Upper lobe of right lung (tissue), 1 donor: ENCODE data around the gene ENKD1. TPM values are rescaled to one million over a fixed set of nuclear protein-coding genes. Genes with fewer than 3 reads are reported as not detected.

Source experiments
- ATAC-seq: fragments of 200-7000 bp; cut with Tn5 transposase; one replicate; pipeline ENCODE4 v1.9.1; 2020; ENCODE audit warnings: mild to moderate bottlenecking, moderate library complexity
- DNase-seq: peaks from one replicate; pipeline ENCODE4 v3.0.0-alpha.2; 2020
- H3K27ac ChIP-seq: fragments of 200-600 bp; one replicate; pipeline ENCODE4 v1.8.0; 2022
- H3K27me3 ChIP-seq: fragments of 200-600 bp; one replicate; pipeline ENCODE4 v1.8.0; 2022; ENCODE audit warnings: mild to moderate bottlenecking
- H3K36me3 ChIP-seq: fragments of 200-600 bp; one replicate; pipeline ENCODE4 v1.8.0; 2022
- H3K4me1 ChIP-seq: fragments of 200-600 bp; one replicate; pipeline ENCODE4 v1.8.0; 2022
- H3K4me3 ChIP-seq: fragments of 200-600 bp; one replicate; pipeline ENCODE4 v1.8.0; 2022; ENCODE audit warnings: mild to moderate bottlenecking
- H3K9me3 ChIP-seq: fragments of 200-600 bp; one replicate; pipeline ENCODE4 v1.8.0; 2022
- intact Hi-C: fragments of 100-400 bp; cut with DNase I; formaldehyde crosslinking; loops from one replicate; pipeline ENCODE4 v1.11.0; 2022
- total RNA-seq: library from RNA; stranded (reverse); fragmentation: NEBNext Ultra II Directional; extraction: Animal tissue kit (Norgen Biotek cat#: 25700); gene quantifications from one replicate; pipeline ENCODE4 v1.2.1, GENCODE V29; 2021
- TF ChIP-seq, protein P1 (sequence below): fragments of 200-600 bp; IDR thresholded peaks from one replicate; pipeline ENCODE4 v1.8.0; 2022; ENCODE audit warnings: antibody characterized with exemption
- donor health status: DM: no; HTN: yes; CAD: no; lungs with severe emphysema.

The ENKD1 gene
- total RNA-seq, 1 donor from 2014 or later: 14.5 TPM

DNA sequence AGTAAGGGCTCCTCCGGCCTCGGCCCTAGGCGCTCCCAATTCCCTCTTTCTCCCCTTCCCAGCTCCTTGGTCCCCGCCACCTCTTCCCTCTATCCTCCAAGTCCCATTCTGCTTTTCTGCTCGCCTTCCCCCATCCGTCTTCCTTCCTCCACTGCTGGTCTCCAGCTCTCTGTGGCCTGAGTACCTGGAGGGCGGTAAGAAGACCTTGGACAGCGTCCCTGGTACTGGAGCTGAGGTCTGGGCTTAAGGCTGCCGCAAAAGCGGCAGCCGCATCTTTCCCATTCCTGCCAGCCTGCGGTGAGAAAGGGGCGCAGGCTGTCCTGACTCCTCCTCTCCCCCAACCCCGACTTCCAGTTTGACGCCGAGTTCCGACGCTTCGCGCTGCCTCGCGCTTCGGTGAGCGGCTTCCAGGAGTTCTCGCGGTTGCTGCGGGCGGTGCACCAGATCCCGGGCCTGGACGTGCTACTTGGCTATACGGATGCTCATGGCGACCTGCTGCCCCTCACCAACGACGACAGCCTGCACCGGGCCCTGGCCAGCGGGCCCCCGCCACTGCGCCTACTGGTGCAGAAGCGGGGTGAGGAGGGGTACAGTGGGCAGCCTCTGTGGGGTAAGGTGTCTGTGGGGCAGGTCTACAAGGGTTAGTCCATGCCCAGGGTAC is 5.3 kb downstream of the ENKD1 start:
- Histone ChIP-seq H3K36me3 (peaks cover 4% of the 10 kb centered on the region), H3K27ac (peak overlapping the region; percentile 63), H3K4me3 (peak overlapping the region; percentile 81), H3K9me3 (no peaks in the 10 kb centered on the region), H3K27me3 (no peaks in the 10 kb centered on the region), H3K4me1 (peaks cover 21% of the 10 kb centered on the region)
- intact Hi-C loops: loop anchor here (10.0 kb wide), 1 partner anchor 96 kb away; the partner anchor contains the start of gene CTCF
- no peak for DNase-seq
- peak; percentile 0 for ATAC-seq
- TF ChIP-seq, protein P1, sequence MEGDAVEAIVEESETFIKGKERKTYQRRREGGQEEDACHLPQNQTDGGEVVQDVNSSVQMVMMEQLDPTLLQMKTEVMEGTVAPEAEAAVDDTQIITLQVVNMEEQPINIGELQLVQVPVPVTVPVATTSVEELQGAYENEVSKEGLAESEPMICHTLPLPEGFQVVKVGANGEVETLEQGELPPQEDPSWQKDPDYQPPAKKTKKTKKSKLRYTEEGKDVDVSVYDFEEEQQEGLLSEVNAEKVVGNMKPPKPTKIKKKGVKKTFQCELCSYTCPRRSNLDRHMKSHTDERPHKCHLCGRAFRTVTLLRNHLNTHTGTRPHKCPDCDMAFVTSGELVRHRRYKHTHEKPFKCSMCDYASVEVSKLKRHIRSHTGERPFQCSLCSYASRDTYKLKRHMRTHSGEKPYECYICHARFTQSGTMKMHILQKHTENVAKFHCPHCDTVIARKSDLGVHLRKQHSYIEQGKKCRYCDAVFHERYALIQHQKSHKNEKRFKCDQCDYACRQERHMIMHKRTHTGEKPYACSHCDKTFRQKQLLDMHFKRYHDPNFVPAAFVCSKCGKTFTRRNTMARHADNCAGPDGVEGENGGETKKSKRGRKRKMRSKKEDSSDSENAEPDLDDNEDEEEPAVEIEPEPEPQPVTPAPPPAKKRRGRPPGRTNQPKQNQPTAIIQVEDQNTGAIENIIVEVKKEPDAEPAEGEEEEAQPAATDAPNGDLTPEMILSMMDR: no peak

DNA sequence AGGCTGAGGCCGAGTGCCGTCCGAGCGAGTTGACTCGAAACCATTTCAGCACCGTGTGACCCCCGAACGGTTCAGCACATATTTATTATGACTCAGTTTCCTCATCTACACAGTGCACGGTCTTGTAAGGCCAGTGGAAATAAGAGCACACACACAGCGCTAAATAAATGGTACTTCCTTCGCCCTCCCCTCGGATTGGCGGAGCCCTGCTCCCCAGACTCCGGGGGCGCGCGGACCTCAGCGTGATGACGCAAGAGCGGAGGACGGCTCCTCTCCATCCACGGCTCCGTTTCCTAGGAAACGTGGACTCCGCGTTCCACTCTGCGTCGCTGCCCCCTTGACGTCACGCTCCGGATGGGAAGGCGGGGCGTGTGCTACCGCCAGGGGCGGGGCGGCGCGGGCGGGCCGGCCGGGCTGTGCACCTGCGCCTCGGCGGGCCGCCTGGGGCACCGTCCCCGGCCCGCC is 6.0 kb downstream of the ENKD1 start, which contains the start of gene PARD6A:
TSS of gene PARD6A (plus strand) at position 397 of the 465 bp plus-strand sequence. CDS start 79 bp downstream, outside the sequence.
- Histone ChIP-seq H3K4me1 (peaks cover 18% of the 10 kb centered on the region), H3K9me3 (no peaks in the 10 kb centered on the region), H3K27ac (peak within 1 kb of the TSS; percentile 95), H3K27me3 (no peaks in the 10 kb centered on the region), H3K36me3 (peaks cover 4% of the 10 kb centered on the region), H3K4me3 (peak within 1 kb of the TSS; percentile 81)
- intact Hi-C loops: loop anchor here (10.0 kb wide), 1 partner anchor 96 kb away; the partner anchor contains the start of gene CTCF
- peak; percentile 86 for ATAC-seq
- TF ChIP-seq, protein P1: no peak
- DNase-seq: peak; percentile 97

DNA sequence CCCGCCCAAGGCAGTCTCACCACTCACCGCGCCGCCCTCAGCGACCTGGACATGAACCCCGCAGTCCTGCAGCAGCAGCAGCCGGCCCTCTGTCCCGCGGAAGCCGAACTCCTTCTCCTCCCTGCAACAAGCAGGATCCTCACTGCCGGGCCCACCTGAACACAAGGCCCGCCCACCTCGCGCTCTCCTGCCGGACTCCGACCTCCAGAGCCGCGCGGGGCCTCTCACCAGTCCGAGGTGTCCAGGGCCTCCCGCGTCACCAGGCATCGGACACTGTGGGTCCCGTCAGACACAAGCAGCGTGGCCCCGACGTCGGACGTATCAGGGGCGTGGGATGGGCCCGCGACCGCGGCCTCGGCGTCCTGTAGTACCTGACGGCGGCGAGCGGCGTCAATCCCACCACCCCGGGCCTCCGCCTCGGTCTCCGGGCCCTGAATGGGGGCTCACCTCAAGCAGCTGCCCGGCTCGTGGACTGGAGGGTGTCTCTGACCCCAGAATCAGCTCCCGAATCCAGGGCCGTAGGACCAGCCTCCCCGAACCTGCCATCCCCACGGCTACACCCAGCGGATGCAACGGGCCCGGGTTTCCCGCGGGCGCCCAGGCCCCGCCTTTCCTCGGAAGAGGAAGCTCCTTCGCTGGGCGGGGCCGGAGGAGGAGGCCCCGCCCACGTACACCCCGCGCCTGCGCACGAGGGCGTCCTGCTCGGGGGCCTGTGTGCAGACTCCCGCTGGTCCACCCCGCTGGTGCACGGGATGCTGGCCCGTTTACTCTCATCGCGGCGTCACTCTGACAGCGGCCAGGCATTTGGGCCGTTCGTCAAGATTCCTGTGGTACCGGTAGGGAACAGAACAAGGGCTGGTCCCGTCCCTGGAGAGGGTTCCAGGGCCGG is 6.6 kb downstream of the ENKD1 start, which contains the start of gene ACD:
TSS of gene ACD (minus strand) at position 586 of the 889 bp plus-strand sequence. CDS start at position 546, 40 bp downstream.
- TF ChIP-seq, protein P1: no peak
- intact Hi-C loops: loop anchor here (10.0 kb wide), 2 partner anchors 95 to 135 kb away; partner anchors contain the start of genes CTCF and RIPOR1
- H3K9me3 ChIP-seq: no peaks in the 10 kb centered on the region

DNA sequence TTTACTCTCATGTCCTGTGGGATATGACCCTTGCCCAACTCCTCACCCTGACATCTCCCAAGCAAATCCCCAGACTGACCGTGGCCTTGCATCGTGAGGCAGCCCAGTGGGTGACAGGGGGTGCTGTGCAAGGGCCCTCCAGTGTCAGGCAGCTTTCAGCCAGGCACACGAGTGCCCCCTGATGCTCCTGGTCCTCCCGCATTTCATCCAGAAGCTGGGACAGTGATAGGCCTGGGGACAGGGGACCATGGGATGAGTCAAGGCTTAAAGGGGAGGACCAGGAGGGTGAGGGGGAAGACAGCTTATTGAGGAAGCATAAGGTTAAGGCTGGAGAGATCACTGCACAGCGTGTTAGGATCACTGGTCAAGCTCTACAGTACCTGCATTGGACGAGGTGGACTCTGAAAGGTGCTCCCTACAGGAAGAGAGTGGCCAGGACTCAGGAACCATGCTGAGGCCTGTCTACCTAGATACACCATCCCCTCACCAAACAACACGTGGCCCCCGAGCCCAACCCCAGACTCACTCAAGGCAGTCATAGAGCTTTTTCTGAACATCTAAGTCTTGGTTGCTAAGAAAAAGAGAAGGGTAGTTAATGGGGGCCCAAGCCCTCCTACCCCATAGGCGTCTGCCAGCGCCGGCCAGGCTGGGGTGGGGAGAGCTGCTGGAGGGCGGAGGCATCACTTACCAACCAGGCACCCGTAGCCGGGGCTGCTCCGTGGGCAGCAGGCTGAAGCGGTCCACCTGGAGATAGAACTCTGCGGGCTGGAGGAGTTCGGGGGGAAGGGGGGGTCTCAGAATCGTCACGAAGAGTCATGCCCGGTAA is 7.5 kb downstream of the ENKD1 start:
- no peak for DNase-seq
- peak overlapping the region; percentile 81 for H3K4me3 ChIP-seq
- peaks cover 9% of the 10 kb centered on the region for H3K27me3 ChIP-seq
- peaks cover 4% of the 10 kb centered on the region for H3K36me3 ChIP-seq
- TF ChIP-seq, protein P1: no peak
- intact Hi-C loops: loop anchor here (10.0 kb wide), 1 partner anchor 134 kb away; the partner anchor contains the start of gene RIPOR1
- ATAC-seq: no peak
- H3K9me3 ChIP-seq: no peaks in the 10 kb centered on the region
- H3K4me1 ChIP-seq: peaks cover 15% of the 10 kb centered on the region
- no peak overlapping the region for H3K27ac ChIP-seq

More for the DNA sequence above, 6.6 kb downstream of the ENKD1 start, which contains the start of gene ACD:
- Histone ChIP-seq H3K36me3 (peaks cover 4% of the 10 kb centered on the region), H3K27me3 (peaks cover under 1% of the 10 kb centered on the region), H3K4me3 (peak within 1 kb of the TSS; percentile 81), H3K4me1 (peaks cover 15% of the 10 kb centered on the region), H3K27ac (peak within 1 kb of the TSS; percentile 95)
- ATAC-seq (peak; percentile 91), DNase-seq (peak; percentile 95)
